WI38 (cell line): ENCODE measurements around the gene MBD4.
"Not testable (repeated sequence)": the region's sequence is repeated elsewhere in the genome, so short reads cannot be mapped to it uniquely, and the experiment has no call there.

Source experiments
- H3K4me3 ChIP-seq: 2 replicates; pipeline ENCODE4 v1.5.1; 2011; ENCODE audit warnings: low read depth, mild to moderate bottlenecking, control low read depth, low read length
- TF ChIP-seq, protein P1 (sequence below): IDR thresholded peaks from 2 replicates; pipeline ENCODE4 v1.5.1; 2012; ENCODE audit warnings: low read depth, mild to moderate bottlenecking, control low read depth, low read length

The MBD4 gene

DNA sequence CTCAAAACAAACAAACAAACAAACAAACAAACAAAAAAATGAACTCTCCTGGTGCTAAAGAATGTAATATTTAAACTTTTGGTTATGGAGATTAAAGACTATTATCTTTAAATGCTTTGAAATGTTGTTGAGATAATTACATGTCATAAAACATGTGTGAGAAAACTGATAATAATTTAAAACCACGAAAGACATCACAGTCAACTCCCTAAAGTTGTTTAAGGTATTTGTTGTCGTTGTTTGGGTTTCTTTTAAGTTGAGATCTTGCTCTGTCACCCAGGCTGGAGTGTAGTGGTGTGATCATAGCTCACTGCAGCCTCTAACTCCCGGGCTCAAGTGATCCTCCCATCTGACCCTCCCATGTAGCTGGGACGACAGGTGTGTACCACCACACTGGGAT is 23.3 kb downstream of the MBD4 start:
- TF ChIP-seq, protein P1, sequence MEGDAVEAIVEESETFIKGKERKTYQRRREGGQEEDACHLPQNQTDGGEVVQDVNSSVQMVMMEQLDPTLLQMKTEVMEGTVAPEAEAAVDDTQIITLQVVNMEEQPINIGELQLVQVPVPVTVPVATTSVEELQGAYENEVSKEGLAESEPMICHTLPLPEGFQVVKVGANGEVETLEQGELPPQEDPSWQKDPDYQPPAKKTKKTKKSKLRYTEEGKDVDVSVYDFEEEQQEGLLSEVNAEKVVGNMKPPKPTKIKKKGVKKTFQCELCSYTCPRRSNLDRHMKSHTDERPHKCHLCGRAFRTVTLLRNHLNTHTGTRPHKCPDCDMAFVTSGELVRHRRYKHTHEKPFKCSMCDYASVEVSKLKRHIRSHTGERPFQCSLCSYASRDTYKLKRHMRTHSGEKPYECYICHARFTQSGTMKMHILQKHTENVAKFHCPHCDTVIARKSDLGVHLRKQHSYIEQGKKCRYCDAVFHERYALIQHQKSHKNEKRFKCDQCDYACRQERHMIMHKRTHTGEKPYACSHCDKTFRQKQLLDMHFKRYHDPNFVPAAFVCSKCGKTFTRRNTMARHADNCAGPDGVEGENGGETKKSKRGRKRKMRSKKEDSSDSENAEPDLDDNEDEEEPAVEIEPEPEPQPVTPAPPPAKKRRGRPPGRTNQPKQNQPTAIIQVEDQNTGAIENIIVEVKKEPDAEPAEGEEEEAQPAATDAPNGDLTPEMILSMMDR: no peak
- no peak overlapping the region for H3K4me3 ChIP-seq

DNA sequence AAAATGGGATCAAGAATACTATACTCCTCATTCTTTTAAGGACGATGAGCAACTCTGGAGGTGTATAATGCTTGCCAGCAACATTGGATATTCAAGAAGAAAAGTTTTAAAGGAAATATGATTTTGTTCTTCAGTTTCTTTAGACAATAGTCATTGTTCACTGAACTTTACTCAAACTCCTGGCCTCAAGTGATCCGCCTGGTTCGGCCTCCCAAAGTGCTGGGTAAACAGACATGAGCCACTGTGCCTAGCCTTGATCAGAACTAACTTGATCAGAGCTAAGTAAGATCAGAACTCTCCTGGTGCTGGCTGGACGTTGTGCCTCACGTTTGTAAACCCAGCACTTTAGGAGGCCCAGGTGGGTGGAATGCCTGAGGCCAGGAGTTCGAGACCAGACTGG is 23.9 kb downstream of the MBD4 start:
- H3K4me3 ChIP-seq: no peak overlapping the region
- TF ChIP-seq, protein P1: no peak

DNA sequence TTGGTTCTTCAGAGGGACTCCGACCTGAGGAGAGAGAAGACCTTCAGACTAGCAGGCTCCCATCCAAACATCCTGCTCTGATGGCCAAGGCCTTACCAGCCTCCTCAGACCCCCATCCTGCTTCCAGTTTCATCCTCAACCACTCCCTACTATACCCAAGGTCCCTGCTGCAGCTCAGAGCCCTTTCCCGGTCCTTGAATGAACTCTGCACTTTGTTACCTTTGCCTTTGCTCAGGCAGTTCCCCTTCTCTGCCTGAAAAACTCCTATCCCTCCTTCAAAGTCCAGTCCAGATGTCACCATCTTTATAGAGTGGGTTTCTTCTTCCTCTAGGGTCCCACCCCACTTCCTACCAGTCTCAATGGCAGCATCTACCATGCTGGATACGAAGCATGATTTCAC is 24.4 kb downstream of the MBD4 start:
- H3K4me3 ChIP-seq: no peak overlapping the region
- TF ChIP-seq, protein P1: no peak

DNA sequence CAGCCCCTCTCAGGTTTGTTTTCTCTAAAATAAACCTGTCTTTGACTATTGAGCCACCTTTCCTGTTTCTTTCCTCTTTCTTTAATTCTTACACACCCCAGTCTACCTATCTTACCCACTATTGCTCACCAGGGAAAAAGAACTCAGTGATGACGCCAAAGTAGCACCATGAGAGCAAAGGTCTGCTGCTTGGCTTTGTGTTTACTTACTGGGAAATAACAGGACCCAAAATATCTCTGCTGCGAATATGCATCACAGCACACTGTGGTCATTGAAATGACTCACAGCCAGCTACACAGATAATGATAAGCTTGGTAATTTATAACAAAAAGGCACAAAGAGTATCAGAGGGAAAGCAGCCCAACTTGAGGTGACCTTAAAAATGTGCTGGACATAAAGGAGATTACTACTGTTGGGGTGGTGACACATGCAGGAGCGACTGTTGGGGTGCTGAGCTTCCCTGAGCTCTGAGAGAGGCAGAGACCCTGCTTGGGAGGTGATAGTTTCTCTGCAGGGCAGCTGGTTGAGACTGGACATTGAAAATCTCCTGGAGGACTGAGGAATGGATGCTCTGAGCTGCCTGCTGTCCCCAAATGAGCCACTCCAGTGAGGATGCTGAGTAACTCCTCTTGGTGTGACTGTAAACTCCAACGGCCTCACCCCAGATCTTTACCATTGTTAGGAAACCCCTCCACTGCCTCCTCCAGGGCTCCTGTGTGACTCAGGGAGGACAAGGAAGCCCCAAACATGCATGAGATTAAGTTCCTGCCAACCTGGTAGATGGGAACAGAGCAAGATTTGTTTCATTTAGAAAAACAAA is 25.9 kb downstream of the MBD4 start:
- H3K4me3 ChIP-seq: no peak overlapping the region
- TF ChIP-seq, protein P1: no peak

DNA sequence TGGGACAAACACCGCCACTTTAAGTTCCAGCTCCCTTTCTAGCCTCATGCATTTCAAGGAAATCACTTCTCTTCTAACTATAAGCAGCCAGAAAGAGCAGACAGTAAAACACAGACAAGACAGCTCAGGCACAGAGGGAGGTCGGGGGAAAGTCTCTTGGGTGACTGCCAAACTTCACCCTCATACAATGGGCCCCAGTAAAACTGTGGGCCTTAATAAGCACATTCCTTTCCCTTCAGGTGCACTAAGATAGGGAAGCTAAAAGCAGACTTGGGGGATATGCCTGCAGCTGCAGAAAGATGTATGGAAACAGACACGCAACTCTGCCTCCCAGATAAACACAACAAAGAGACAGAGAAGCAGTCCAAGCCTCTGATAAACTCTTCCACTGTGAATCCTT is 26.5 kb downstream of the MBD4 start:
- not testable (repeated sequence) for H3K4me3 ChIP-seq

DNA sequence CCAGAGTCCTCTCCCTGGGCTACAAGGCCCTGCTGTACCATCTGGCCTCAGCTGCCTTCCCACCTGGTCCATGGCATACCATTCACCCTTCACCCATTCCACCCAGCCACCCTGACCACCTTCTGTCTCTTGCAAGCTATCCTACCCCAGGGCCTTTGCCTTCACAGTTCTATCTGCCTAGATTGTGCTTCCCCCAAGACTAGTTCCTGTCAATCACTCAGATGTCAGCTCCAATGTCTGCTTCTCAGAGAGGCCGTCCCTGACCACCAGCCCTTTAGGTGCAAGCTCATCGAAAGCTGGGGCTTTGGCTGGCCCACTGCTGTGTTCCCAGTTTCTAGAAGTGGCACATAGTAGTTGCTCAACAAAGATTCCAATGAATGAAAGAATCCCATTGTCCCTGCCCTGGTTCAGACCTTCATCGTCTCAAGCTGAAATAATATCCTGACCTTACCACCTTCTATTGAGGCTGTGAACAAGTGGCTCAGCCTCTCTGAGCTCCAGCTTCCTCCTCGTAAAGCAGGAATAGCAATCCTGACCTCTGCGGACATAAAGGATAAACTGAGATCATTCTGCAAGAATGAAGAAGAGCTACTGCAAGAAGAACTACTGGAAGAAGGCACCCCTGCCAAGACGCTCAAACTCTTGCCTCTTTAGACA is 27.1 kb downstream of the MBD4 start:
- TF ChIP-seq, protein P1: no peak
- H3K4me3 ChIP-seq: no peak overlapping the region

DNA sequence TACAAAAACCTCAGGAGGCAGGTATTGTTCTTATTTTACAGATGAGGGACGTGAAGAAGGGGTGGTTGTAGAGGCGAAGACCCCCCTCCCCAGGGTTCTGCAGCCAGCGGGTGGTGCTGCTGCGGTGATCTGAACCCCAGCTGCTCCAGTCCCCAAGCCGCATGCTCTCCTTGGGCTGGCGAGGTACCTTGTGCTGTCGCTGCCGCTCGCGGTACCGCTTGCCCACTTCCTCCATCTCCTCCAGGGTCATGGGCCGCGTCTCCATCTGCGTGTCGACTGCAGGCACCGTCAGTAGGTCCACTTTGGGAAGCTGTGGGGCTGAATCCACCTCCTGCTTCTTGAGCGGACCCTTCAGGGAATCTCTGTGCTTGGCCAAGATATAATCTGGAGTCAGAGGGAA is 28.8 kb downstream of the MBD4 start:
- H3K4me3 ChIP-seq: no peak overlapping the region
- TF ChIP-seq, protein P1: no peak
